ENCODE measurements around the gene MYOM1. TPM values are rescaled to one million over a fixed set of nuclear protein-coding genes. Genes with fewer than 3 reads are reported as not detected.

The MYOM1 gene
- total RNA-seq, 4 donors from 2014 or later: 13.3 to 31.7 (median 16.5) TPM

GRCh38 chr18:3238742-3239141, 19.0 kb upstream of the MYOM1 start:
- no peak for DNase-seq (ENCODE audit: extremely low spot score)
- intact Hi-C loops (cut with DNase I): loop anchor here (5.0 kb wide), 1 partner anchor 91 kb away; no protein-coding TSS in a partner anchor
- no peaks in the 10 kb centered on the region for H3K27me3 ChIP-seq
- 89% methylated on average over 2 of the region's 2 CpGs for WGBS
- no peaks in the 10 kb centered on the region for H3K4me1 ChIP-seq
- H3K9me3 ChIP-seq: no peaks in the 10 kb centered on the region
- H3K36me3 ChIP-seq: no peaks in the 10 kb centered on the region
- H3K4me3 ChIP-seq: no peak overlapping the region
- H3K27ac ChIP-seq (replicated peaks in 1 of 4): no peak overlapping the region
- no peak for TF ChIP-seq POLR2AphosphoS5 (IDR thresholded peaks at IDR 0.05)
- no peak for TF ChIP-seq POLR2A (IDR thresholded peaks at IDR 0.05; ENCODE audit: low read depth)

- no peak for DNase-seq (ENCODE audit: extremely low spot score)
- Histone ChIP-seq H3K4me3 (no peak overlapping the region), H3K36me3 (no peaks in the 10 kb centered on the region), H3K27me3 (no peaks in the 10 kb centered on the region), H3K27ac (replicated peaks in 1 of 4) (no peak overlapping the region), H3K4me1 (no peaks in the 10 kb centered on the region), H3K9me3 (no peaks in the 10 kb centered on the region)
- TF ChIP-seq POLR2A (IDR thresholded peaks at IDR 0.05; ENCODE audit: low read depth): no peak
- no peak for TF ChIP-seq CTCF (IDR thresholded peaks at IDR 0.05)
- no peak for TF ChIP-seq EP300 (IDR thresholded peaks at IDR 0.05)
- no peak for TF ChIP-seq POLR2AphosphoS5 (IDR thresholded peaks at IDR 0.05)
- 88% methylated on average over 4 of the region's 4 CpGs for WGBS
- intact Hi-C loops (cut with DNase I): loop anchor here (5.0 kb wide), 1 partner anchor 89 kb away; no protein-coding TSS in a partner anchor
Observed at GRCh38 chr18:3236470-3236869, 16.7 kb upstream of the MYOM1 start.

GRCh38 chr18:3235846-3236245, 16.1 kb upstream of the MYOM1 start:
- DNase-seq (ENCODE audit: extremely low spot score): no peak
- no peak for TF ChIP-seq POLR2AphosphoS5 (IDR thresholded peaks at IDR 0.05)
- TF ChIP-seq EP300 (IDR thresholded peaks at IDR 0.05): no peak
- TF ChIP-seq POLR2A (IDR thresholded peaks at IDR 0.05; ENCODE audit: low read depth): no peak
- no peak for TF ChIP-seq CTCF (IDR thresholded peaks at IDR 0.05)
- H3K36me3 ChIP-seq: no peaks in the 10 kb centered on the region
- 94% methylated on average over 2 of the region's 2 CpGs for WGBS
- H3K4me3 ChIP-seq: no peak overlapping the region
- H3K27ac ChIP-seq (replicated peaks in 1 of 4): no peak overlapping the region
- no peaks in the 10 kb centered on the region for H3K4me1 ChIP-seq
- H3K9me3 ChIP-seq: no peaks in the 10 kb centered on the region
- no peaks in the 10 kb centered on the region for H3K27me3 ChIP-seq
- intact Hi-C loops (cut with DNase I): loop anchor here (5.0 kb wide), 1 partner anchor 89 kb away; no protein-coding TSS in a partner anchor

GRCh38 chr18:3234457-3234856, 14.7 kb upstream of the MYOM1 start:
- no peak overlapping the region for H3K27ac ChIP-seq (replicated peaks in 1 of 4)
- H3K27me3 ChIP-seq: no peaks in the 10 kb centered on the region
- no peaks in the 10 kb centered on the region for H3K9me3 ChIP-seq
- TF ChIP-seq CTCF (IDR thresholded peaks at IDR 0.05): no peak
- no peak for TF ChIP-seq POLR2AphosphoS5 (IDR thresholded peaks at IDR 0.05)
- no peak for TF ChIP-seq EP300 (IDR thresholded peaks at IDR 0.05)
- no peak for TF ChIP-seq POLR2A (IDR thresholded peaks at IDR 0.05; ENCODE audit: low read depth)
- no peak for DNase-seq (ENCODE audit: extremely low spot score)
- H3K4me3 ChIP-seq: no peak overlapping the region
- 65% methylated on average over 5 of the region's 5 CpGs for WGBS
- H3K36me3 ChIP-seq: no peaks in the 10 kb centered on the region
- H3K4me1 ChIP-seq: no peaks in the 10 kb centered on the region
- intact Hi-C loops (cut with DNase I): no loop called here

- H3K27me3 ChIP-seq: no peaks in the 10 kb centered on the region
- intact Hi-C loops (cut with DNase I): no loop called here
- H3K4me3 ChIP-seq: no peak overlapping the region
- no peaks in the 10 kb centered on the region for H3K36me3 ChIP-seq
- no peak for DNase-seq (ENCODE audit: extremely low spot score)
- H3K9me3 ChIP-seq: no peaks in the 10 kb centered on the region
- no peaks in the 10 kb centered on the region for H3K4me1 ChIP-seq
- no peak overlapping the region for H3K27ac ChIP-seq (replicated peaks in 1 of 4)
- no peak for TF ChIP-seq EP300 (IDR thresholded peaks at IDR 0.05)
- no peak for TF ChIP-seq POLR2AphosphoS5 (IDR thresholded peaks at IDR 0.05)
- TF ChIP-seq POLR2A (IDR thresholded peaks at IDR 0.05; ENCODE audit: low read depth): no peak
- TF ChIP-seq CTCF (IDR thresholded peaks at IDR 0.05): no peak
- WGBS: 90% methylated on average over 4 of the region's 4 CpGs
Observed at GRCh38 chr18:3233433-3234168, 13.8 kb upstream of the MYOM1 start.

All from esophagus muscularis mucosa (tissue), 4 donors.